CD4-positive, alpha-beta T cell (primary cell): Measurements from ENCODE around the gene CHGA. TPM values are rescaled to one million over a fixed set of nuclear protein-coding genes. Genes with fewer than 3 reads are reported as not detected.

Experiments
- ATAC-seq: fragments of 200-7000 bp; cut with Tn5 transposase; one replicate; pipeline ENCODE4 v1.10.0; 2022; ENCODE audit warnings: mild to moderate bottlenecking; ENCODE audit not compliant: poor library complexity
- CTCF ChIA-PET: fragments of 350-600 bp; sonication (Branson Sonifier 250); formaldehyde crosslinking; loops from one replicate; lab custom pipeline; 2021; ENCODE audit warnings: antibody characterized with exemption, inconsistent platforms; lab: Charles Lee
- POLR2A ChIA-PET: fragments of 350-600 bp; sonication (Branson Sonifier 250); formaldehyde crosslinking; loops from one replicate; lab custom pipeline; 2021; ENCODE audit warnings: antibody characterized with exemption, inconsistent platforms; lab: Charles Lee
- DNase-seq, 14 experiments: peaks; one replicate each; pipeline ENCODE4 v3.0.0-alpha.2; 2013 to 2020; ENCODE audit warnings: mixed read lengths in 2 of 14
- H3K27ac ChIP-seq, 2 donors: one replicate each; pipeline versions ENCODE4 v1.5.1 to v1.7.0; 2013; ENCODE audit warnings: low read length in 2 of 2, low read depth in 1 of 2, mild to moderate bottlenecking in 1 of 2
- H3K27me3 ChIP-seq, 2 experiments: 1 replicate in 1 of 2; 2 replicates in 1 of 2; pipeline versions ENCODE4 v1.6.1 to v1.7.0; 2013; ENCODE audit warnings: low read length in 2 of 2, control low read depth in 1 of 2, mild to moderate bottlenecking in 1 of 2, moderate library complexity in 1 of 2; ENCODE audit not compliant: insufficient read depth in 2 of 2, control insufficient read depth in 1 of 2
- H3K36me3 ChIP-seq: one replicate; pipeline ENCODE4 v1.6.1; 2013; ENCODE audit warnings: low read length, control low read depth; ENCODE audit not compliant: insufficient read depth
- H3K4me1 ChIP-seq: one replicate; pipeline ENCODE4 v1.6.1; 2013; ENCODE audit warnings: low read length, control low read depth; ENCODE audit not compliant: insufficient read depth
- H3K4me3 ChIP-seq: one replicate; pipeline ENCODE4 v1.5.1; 2013; ENCODE audit warnings: mild to moderate bottlenecking, low read length, moderate library complexity
- H3K9me3 ChIP-seq, 2 experiments: 1 replicate in 1 of 2; 2 replicates in 1 of 2; pipeline versions ENCODE4 v1.6.1 to v1.7.0; 2013; ENCODE audit warnings: low read length in 2 of 2, mild to moderate bottlenecking in 2 of 2, control low read depth in 1 of 2, moderate library complexity in 1 of 2; ENCODE audit not compliant: control insufficient read depth in 1 of 2, insufficient read depth in 1 of 2
- H3K27ac Mint-ChIP-seq: one replicate; pipeline ENCODE4 v1.8.0; 2020; ENCODE audit warnings: mixed read lengths
- H3K27me3 Mint-ChIP-seq: one replicate; pipeline ENCODE4 v1.8.0; 2021; ENCODE audit warnings: mixed read lengths
- H3K36me3 Mint-ChIP-seq: one replicate; pipeline ENCODE4 v1.8.0; 2021; ENCODE audit warnings: low read depth, mixed read lengths
- H3K4me1 Mint-ChIP-seq: one replicate; pipeline ENCODE4 v1.8.0; 2021; ENCODE audit warnings: low read depth, mixed read lengths
- H3K4me3 Mint-ChIP-seq: one replicate; pipeline ENCODE4 v1.8.0; 2020; ENCODE audit warnings: mild to moderate bottlenecking, mixed read lengths
- H3K9me3 Mint-ChIP-seq: one replicate; pipeline ENCODE4 v1.8.0; 2020; ENCODE audit warnings: mixed read lengths
- CTCF ChIP-seq: fragments of 200-600 bp; IDR thresholded peaks from one replicate; pipeline ENCODE4 v1.8.0; 2022; ENCODE audit warnings: antibody characterized with exemption, mild to moderate bottlenecking
- intact Hi-C, 2 experiments: fragments of 100-400 bp; cut with DNase I in 1 of 2; cut with micrococcal nuclease in 1 of 2; formaldehyde crosslinking; loops; one replicate each; pipeline versions ENCODE4 v1.15.1 to v1.9.0; 2023 to 2025; cut with DNase I, micrococcal nuclease
- total RNA-seq, 174 experiments: library from RNA in 2 of 174; stranded (reverse) in 2 of 174; gene quantifications; one replicate each; pipeline ENCODE4 v1.2.3 and lab custom pipeline; 2021 to 2026

CHGA gene
- total RNA-seq, 2 experiments from 2014 or later = not detected

DNA sequence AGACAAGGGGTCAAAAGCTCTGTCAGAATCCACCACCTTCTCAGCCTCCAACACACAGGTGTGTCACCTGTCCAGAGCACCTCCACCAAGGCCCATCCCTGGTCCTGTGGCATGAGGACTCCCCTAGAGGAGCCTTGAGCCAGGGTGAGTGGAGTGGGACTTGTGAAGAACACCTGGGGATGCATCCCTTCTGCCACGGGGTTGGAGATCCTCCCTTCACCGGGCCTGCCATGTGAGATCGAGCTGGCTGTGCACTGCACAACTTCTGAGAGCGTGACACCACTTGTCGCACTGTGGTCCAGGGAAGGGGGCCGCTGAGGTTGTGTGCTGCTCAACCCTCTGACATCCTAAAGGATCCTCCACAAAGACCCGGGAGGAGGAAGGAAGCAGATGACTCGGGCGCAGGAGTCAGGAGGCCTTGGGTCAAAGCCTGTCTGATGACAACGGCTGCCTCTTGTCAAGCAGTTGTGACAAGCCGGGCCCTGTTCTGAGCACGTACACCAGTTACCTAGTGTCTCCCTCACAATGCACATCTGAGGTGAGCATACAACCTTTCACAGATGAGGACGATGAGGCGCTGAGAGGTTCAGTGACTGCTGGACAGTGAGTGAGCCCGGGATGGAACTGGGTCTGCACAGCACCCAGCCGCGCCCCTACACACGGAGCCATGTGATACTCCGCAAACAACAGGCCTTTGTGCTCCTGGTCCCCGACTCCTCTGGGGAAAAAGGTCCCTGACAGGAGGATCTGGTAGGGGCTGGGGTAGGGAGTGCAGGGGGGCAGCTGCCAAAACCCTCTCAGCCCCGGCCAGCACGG lies 35.6 kb downstream of the CHGA start:
- Histone ChIP-seq H3K4me1 (no peaks in the 10 kb centered on the region), H3K9me3 (no peaks in the 10 kb centered on the region), H3K27me3 (no peaks in the 10 kb centered on the region), H3K4me3 (no peak overlapping the region), H3K27ac (no peak overlapping the region), H3K36me3 (peaks cover 43% of the 10 kb centered on the region)
- Mint-ChIP-seq H3K36me3 (peaks cover 35% of the 10 kb centered on the region), H3K4me1 (no peaks in the 10 kb centered on the region), H3K9me3 (no peaks in the 10 kb centered on the region), H3K4me3 (no peak overlapping the region), H3K27me3 (no peaks in the 10 kb centered on the region), H3K27ac (no peak overlapping the region)
- no peak for DNase-seq
- ChIA-PET POLR2A (no interaction called here), CTCF (no interaction called here)
- no peak for TF ChIP-seq CTCF
- no peak for ATAC-seq
- intact Hi-C loops = no loop called here

- no peak overlapping the region for H3K27ac Mint-ChIP-seq
- H3K36me3 Mint-ChIP-seq = peaks cover 37% of the 10 kb centered on the region
- H3K4me3 Mint-ChIP-seq = no peak overlapping the region
- no peaks in the 10 kb centered on the region for H3K4me1 ChIP-seq
- no peaks in the 10 kb centered on the region for H3K27me3 Mint-ChIP-seq
- no peaks in the 10 kb centered on the region for H3K27me3 ChIP-seq
- peaks cover 43% of the 10 kb centered on the region for H3K36me3 ChIP-seq
- no peaks in the 10 kb centered on the region for H3K9me3 Mint-ChIP-seq
- ATAC-seq (no peak), DNase-seq (no peak)
- CTCF ChIA-PET = no interaction called here
- no peaks in the 10 kb centered on the region for H3K4me1 Mint-ChIP-seq
- TF ChIP-seq CTCF = no peak
- H3K4me3 ChIP-seq = no peak overlapping the region
- POLR2A ChIA-PET = no interaction called here
- intact Hi-C loops = no loop called here
- H3K27ac ChIP-seq = no peak overlapping the region
- no peaks in the 10 kb centered on the region for H3K9me3 ChIP-seq
These were observed 36.2 kb downstream of the CHGA start for GRCh38 chr14:92959189-92959531.

GRCh38 chr14:92959761-92960680 lies 37.1 kb downstream of the CHGA start:
- Histone ChIP-seq H3K4me1 (no peaks in the 10 kb centered on the region), H3K9me3 (no peaks in the 10 kb centered on the region), H3K4me3 (no peak overlapping the region), H3K36me3 (peaks cover 43% of the 10 kb centered on the region), H3K27me3 (no peaks in the 10 kb centered on the region), H3K27ac (no peak overlapping the region)
- Mint-ChIP-seq H3K27ac (no peak overlapping the region), H3K27me3 (no peaks in the 10 kb centered on the region), H3K36me3 (peaks cover 37% of the 10 kb centered on the region), H3K9me3 (no peaks in the 10 kb centered on the region), H3K4me1 (no peaks in the 10 kb centered on the region), H3K4me3 (no peak overlapping the region)
- CTCF ChIA-PET = no interaction called here
- POLR2A ChIA-PET = no interaction called here
- intact Hi-C loops = no loop called here
- ATAC-seq = no peak
- TF ChIP-seq CTCF = no peak
- DNase-seq = no peak
